HG02571 (cell line): Measurements from ENCODE around the gene PSMD1.

Experiments used
- ATAC-seq: cut with Tn5 transposase; IDR thresholded peaks from one replicate; pipeline ENCODE4 v1.9.1; 2021; ENCODE audit warnings: mild to moderate bottlenecking, moderate library complexity; ENCODE audit not compliant: unreplicated experiment

PSMD1 gene

DNA sequence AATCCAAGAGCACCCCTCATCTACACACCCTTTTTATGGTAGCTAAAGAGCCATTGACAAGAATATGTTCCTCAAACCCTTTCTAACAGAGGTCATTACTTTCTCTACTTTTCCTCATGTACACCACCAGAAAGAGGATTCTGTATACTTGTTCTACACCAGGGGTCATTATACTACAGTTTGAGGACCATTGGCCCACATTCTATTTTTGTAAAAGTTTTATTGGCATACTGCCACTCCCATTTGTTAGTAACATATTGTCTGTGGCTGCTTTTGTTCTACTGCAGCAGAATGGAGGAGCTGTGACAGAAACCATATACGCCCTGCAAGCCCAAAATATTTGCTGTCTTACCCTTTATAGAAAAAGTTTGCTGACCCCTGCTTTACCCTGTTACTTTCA is 53.9 kb downstream of the PSMD1 start:
- ATAC-seq: no peak

DNA sequence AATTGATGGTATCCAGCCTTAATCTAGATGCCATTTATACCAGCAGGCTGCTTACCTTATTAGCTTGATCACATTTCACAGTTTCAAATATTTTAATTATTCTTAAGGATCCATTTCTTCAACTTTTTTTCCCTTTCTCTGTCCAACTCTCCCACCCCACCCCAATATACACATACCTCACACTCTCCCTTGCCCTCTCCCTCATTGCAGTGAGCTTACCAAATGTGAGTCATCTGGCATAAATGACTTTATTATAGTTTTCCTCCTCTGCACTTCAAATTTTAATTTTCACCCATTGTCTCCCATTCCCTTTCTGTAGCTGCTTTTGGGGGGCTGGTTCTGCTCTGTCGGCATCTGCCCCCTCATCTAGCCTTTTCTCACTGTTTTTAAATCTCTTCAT is 55.3 kb downstream of the PSMD1 start:
- ATAC-seq: no peak

DNA sequence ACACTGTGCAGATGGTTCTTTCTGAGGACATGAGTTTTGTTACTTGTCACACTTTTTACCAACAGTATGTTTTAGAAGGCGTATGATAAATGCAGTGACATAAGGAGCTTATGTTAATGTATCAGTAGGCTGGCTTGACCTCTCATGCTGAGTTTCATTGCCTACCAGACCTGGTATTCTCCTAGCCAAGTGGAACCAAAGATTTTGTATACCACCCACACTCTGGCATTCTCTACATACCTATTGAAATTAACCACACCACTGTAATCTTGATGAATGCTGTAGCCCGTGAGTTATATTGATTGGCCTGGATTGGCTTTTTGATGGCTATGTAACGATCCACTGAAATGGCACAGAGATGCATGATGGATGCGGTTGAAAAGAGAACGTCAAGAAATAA is 56.8 kb downstream of the PSMD1 start:
- ATAC-seq: no peak

DNA sequence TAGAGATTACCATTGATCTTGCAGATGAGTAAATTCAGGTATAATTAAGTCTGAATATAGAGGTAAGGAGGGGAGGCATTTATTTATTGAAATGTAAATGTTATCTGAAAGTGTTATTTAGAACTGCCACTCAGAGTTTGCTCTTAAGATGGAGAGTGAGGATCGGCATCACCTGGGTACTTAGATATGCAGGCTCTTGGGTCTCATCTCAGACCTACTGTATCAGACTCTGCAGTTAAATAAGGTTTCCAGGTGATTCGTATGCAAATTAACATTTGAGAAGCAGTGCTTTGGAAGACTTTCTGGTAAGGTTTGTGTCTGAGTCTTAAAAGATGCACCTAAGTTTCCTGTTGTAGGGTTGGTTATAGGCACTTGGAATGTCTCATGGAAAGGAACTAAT is 59.0 kb downstream of the PSMD1 start:
- no peak for ATAC-seq

DNA sequence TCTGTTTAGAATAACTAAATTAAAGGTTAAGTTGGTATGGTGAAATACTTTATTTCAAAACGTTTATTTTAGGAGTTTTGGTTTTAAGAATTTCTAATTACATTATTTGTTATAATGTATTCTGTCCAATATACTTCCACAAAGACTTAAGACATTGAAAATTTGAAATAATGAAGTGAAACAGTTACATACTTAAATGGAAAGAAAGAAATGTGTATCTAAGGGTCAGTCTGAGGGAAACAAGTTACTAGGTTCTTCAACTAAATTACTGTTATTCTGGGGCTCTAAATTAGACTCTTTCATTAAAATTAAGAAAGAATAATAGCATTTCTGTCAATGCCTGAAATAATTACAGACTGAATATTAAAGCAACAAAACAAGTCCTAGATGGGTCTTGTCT is 60.5 kb downstream of the PSMD1 start:
- no peak for ATAC-seq

DNA sequence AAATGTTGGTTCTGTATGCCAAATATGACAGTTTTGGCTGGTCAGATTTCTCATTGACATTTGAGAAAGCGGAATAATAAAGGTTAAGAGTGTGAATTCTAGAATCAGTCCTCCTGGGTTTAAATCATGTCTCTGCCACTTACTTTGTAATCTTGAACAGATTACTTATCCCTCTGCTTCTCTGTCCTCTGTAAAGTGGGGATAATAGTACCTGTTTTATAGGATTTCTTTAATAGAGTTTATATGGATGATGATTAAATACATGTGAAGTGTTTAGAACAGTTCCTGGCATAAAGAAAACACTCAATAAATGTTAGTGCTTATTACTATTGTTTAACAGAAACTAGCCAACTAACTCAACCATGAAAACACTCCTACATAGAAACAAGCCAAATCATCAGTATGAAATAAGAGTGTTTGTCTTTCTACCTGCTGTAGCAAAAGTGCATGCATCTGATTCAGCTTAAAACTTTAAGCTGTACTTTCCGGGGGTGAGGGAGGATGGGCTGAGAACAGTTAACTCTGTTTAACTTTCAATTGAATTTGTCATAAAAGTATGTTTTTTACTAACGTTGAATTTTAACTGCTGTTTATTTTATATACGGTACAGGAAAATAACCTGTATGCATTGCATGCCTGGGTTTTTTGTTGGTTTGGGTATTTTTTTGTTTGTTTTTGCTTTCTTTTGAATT is 61.4 kb downstream of the PSMD1 start:
- ATAC-seq: no peak

DNA sequence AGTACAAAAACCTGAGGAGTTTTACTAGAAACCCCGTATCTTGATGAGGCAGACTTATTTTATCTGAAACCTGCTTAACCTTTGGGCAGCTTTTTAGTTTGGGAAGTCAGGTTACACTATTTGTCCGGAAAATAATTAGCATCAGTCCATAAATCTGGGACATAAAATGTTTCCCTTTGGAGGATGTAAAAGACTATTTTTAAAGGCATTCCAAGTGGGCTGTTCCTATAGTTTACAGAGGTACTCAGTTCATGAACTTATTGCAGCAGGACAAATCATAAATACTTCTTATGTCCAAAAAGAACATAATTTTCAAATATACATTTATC is 61.9 kb downstream of the PSMD1 start:
- ATAC-seq: no peak

DNA sequence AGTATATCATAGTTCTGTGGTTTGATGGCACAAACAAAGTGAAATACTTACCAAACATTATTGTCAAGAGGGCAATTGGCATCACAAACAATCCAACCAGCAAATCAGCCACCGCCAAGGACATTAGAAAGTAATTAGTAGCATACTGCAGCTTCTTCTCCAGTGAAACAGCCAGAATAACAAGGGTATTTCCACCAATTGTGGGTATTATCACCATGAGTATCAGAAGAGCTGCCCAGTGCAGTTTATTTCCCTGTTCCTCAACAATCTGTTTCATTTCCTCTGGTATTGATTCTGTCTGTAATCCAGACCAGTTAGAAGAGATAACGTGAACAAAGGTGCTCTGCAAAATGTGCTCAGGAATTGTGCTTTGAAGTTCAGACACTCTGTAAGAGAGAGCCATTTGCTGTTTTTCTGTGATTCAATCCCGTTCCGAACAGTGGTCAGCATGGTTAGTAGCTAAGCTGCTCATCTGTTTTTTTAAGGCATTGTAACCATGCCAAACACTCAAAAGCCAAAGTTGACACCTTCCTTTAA is 66.8 kb downstream of the PSMD1 start:
- no peak for ATAC-seq

DNA sequence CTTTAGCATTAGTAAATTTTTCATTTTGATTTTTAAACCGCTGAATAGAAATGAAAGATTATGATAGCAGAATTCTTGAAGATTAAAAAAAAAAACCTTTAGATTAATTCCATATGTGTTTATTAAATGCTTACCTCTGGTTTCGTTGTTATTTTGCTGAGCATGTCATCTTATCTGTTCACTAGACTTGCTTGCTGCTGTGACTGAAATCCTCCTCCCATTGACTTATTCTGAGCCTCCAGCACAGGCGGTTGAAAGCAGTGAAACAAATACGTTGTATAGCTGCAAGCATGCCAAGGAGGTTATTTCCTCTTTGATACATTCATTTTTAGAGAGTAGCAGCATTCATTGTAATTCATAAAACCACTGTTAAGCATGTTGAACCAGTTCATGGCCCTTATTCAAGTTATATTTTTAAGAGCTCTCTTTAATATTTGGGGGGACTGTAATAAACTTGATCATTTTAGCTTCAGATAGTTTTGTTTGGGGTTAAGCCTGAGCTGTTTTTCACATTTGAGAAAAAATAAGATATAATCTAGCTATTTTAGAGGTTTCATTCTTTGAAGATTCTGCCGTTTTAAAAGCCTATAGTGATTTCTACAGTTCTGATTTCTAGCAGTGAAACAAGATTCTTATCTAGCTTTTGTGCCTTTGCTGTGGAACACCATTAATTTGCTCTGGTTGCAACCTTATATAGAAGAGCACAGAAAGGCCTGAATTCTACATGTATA is 68.3 kb downstream of the PSMD1 start, which contains the start of gene HTR2B:
Gene HTR2B (minus strand): TSS at position 205 of the 731 bp plus-strand sequence. CDS start 1,278 bp downstream, outside the sequence.
- ATAC-seq: no peak

DNA sequence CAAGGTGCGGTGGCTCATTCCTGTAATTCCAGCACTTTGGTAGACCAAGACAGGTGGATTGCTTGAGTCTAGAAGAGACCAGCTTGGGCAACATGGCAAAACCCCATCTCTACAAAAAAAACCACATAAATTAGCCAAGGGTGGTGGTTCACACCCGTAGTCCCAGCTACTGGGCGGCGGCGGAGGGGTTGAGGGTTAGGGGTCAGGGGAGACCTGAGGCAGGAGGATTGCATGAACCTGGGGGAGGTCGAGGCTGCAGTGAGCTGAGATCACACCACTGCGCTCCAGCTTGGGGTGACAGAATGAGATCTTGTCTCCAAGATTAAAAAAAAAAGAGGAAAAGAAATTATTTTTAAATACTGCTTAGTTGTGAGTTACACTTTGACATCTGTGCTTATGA is 69.5 kb downstream of the PSMD1 start:
- ATAC-seq: no peak

DNA sequence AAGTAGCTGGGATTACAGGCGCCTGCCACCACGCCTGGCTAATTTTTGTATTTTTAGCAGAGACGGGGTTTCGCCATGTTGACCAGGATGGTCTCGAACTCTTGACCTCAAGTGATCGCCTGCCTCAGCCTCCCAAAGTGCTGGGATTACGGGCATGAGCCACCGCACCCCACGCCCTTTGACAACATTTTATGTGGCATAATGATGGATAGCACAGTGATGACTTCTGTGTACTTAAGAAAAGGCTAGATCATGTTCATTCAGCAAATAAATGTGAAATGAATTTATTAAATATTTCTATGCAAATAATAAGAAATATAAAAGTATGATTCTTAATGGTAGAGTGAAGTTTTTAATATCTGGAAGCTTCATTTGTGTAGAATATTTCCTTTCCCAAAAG is 70.8 kb downstream of the PSMD1 start:
- no peak for ATAC-seq

DNA sequence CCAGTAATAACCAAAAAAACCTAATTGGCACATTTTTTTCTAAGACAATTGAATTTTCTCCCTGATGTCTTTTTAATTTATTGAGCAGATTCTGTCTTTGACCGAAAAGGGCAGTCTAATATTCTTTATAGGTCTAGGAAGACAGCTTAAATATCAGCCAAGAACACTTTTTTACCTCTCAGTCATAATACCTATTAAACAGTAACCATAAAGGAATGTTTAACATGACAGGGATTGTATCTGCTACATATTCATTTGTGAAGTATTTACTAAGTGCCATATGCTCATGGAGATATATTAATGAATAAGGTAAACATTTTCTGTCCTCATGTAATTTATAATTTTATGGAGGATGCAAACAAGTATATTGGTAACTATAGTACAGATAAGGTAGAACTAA is 71.3 kb downstream of the PSMD1 start:
- ATAC-seq: no peak

DNA sequence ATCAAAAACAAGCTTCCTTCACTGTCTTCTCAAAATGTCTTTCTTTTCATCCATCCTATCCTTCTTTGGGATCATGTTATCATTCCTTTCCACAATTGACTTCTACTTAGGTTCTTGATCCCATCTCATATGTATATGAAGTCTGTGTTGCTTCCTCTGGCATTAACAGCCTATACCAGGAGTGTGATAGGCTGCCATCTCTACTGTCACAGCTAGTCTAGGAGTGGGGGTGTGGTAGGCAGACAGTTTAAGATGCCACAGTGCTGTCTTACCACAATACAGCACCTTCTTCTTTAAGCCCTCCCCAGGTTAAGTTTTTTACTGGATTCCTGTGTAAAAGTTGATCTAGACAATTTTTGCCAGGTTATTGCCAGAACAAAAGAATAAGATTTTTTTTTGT is 71.9 kb downstream of the PSMD1 start:
- no peak for ATAC-seq

DNA sequence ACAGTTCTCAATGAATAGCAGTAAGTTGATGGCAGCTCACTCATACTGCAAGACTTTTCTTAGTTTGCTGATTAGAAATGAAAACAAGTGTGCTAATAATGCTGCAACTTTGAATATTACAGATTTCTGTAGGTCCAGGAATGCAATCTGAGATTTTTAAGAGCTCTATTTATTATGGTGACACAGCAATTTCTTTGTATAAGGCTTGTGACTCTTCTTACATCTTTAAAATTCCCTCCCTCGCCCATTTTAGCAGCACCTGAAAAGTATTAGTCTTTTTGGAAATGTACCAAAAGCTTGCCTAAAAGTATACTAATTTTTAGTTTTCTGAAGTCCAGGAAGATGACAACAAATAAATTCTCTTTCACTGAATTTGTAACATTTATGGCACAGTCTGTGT is 72.5 kb downstream of the PSMD1 start:
- no peak for ATAC-seq

DNA sequence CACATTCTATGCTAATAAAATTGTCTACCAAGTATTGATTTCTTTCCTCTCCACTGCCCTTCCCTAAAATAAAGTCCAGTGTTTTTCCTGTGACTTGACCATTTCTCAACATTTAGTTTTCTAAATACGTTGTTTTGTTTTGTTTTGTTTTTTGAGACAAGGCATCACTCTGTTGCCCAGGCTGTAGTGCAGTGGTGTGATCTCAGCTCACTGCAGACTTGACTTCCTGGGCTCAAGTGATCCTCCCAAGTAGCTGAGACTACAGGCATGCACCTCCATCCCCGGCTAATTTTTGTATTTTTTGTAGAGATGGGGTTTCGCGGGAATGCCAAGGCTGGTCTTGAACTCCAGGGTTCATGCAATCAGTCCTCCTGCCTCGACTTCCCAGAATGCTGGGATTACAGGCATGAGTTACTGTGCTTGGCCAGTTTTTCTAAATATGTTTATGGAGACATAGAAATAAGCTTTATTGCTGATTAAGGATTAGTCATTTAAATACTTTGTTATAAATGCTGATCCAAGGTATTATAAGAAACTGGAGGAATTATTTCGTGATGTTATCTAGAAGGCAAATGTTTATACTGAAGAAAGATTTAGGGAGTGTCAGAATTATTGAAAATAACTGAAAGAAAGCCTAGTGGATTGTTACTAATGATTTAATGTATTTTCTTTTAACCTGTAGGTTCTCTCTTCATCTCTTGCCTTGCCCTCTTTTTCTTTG is 73.8 kb downstream of the PSMD1 start:
- ATAC-seq: no peak

DNA sequence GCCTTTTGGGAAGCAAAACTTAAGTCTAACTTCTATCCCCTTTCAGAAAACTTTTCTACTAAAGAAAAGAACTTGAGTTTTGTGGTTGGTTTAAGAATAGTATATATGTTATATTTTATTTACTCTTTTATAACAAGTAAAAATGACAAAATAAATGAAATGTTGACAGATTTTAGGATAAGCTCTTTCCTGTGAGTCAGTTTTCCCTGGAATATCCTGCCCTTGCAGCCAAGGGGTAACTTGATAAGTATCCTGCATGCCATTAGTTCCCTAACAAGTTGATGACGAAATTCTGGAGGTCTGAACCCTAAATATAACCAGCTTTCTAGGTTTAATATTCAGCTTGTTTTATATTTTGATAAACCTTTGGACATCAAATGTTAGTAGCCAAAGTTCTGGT is 75.5 kb downstream of the PSMD1 start:
- ATAC-seq: no peak

DNA sequence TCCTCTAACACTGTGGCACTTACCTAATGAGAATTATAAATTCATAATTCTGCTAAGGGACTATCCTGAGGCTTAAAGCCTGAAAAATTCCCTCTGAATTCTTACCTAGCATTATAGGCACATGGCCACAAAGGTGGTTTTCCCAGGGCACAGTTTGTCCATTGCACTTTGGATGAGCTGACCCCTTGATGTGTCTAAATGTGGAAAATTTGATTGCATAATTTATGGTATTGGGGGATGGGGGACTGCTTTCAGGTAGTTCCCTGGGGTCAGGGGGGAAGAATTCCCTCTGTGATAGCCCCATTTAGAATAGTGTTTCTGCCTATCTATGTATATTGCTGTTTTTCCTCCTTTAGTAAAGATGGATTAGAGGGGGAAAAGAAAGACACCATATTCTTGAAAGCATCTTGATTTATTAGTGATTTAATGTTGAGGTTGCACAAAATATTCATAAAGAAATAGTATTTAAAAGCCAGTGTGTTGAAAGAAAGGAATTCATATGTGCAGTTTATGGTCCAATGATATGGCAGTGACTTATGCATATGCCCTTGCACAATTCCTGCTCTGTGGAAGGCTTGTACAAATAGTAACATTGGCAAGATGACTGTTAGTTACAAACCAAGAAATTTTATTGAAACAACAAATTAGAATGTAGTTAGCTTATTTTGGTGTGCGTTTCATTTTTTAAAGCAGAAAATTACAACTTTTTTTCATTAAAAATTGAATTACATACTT is 76.9 kb downstream of the PSMD1 start:
- no peak for ATAC-seq

DNA sequence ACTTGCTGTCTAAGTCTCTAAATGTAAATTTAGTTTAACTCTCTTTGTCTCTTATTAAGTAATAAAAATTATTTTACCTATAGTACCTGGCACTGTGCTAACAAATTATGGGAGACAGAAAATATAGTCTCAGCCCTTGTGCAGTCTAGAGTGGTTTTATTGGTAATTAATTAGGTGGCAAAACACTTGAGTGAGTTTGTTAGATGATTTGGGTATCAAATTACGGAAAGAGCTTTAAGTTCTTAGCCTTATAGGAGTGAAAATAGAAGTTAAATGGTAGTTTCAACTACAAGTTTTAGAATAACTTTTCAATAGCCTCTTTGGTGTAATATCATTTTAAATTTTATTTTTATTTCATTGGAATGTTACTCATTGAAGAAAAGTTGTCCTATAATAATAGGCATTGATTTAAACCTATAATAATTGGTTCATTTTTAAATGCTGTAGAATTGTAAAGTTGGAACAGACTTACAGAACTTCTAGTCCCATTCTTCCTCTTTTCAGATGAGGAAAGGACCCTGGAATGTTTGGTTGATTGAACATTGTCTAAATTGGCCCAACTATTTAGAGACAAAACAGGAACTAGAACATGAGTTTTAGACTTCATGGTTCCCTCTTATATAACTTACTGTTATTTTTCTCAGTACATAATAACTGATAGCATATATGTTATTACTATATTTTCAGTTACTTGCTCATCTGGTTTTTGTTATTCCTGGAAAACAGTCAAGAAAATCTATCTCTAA is 78.4 kb downstream of the PSMD1 start:
- no peak for ATAC-seq

DNA sequence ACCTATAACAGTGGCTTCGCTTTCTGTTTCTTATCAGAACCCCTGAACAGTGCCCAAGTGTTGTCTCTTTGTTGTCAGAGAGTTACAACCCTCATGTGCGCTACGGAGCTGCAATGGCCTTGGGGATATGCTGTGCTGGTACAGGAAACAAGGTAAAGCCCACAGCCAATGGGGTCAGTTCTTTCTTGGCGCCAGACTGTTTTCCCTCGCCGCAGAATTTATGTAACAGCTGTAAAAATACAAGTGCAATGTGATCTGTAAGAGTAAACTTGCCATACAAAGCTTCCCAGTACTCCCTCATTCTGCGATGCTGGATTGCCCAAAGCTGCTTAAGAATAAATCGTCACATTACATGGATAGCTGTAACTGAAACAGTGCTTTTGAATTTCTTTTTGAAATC is 82.0 kb downstream of the PSMD1 start:
- no peak for ATAC-seq

DNA sequence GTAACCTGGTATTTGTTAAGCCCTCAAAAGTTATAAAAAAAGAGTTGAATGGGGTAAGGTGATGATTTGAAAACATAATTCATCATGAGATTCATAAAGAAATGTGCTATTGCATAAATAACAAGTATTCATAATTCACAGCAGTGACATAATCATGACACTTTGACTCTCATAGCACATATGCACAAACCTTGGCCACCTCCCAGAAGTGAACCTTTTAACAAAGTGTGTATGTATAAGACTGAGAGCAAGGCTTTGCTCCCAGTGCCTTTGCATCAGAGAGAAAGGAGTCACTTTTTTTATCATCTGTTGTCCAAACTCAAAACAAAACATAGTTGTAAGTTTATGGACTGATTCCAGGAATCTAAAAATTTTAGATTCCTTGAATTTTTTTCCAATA is 83.1 kb downstream of the PSMD1 start:
- ATAC-seq: no peak
